ENCODE results near the gene LMNTD1.

- TF ChIP-seq CREB5 (CRISPR knock-in tag; IDR thresholded peaks at IDR 0.05; ENCODE audit: low read depth) (no peak), RARB (CRISPR knock-in tag; IDR thresholded peaks at IDR 0.05) (no peak), POU6F1 (CRISPR knock-in tag; IDR thresholded peaks at IDR 0.05; ENCODE audit: borderline replicate concordance, low read depth) (no peak), ZNF8 (CRISPR knock-in tag; IDR thresholded peaks at IDR 0.05) (no peak), SNAI2 (CRISPR knock-in tag; IDR thresholded peaks at IDR 0.05) (no peak), ZFP3 (CRISPR knock-in tag; IDR thresholded peaks at IDR 0.05) (no peak), ZNF565 (CRISPR knock-in tag; conservative IDR thresholded peaks at IDR 0.05; ENCODE audit: low read depth) (no peak), ISL1 (CRISPR knock-in tag; IDR thresholded peaks at IDR 0.05) (no peak), BACH2 (CRISPR knock-in tag; IDR thresholded peaks at IDR 0.05; ENCODE audit: borderline replicate concordance) (no peak), ZFP30 (CRISPR knock-in tag; IDR thresholded peaks at IDR 0.05) (no peak), PATZ1 (CRISPR knock-in tag; IDR thresholded peaks at IDR 0.05; ENCODE audit: borderline replicate concordance) (no peak)
Observed at GRCh38 chr12:25456474-25456873, 96.6 kb downstream of the LMNTD1 start.
